Gastrocnemius medialis (tissue), 4 donors: ENCODE data around the gene ARHGAP8.

ENCODE experiments used
- POLR2A ChIP-seq, 2 donors: fragments of 450-650 bp; IDR thresholded peaks; one replicate each; pipeline ENCODE4 v1.6.1; 2017; ENCODE audit warnings: antibody characterized with exemption in 2 of 2, mild to moderate bottlenecking in 2 of 2, moderate library complexity in 2 of 2
- TF ChIP-seq, protein P1 (sequence below), 5 experiments: fragments of 450-650 bp in 3 of 5; fragments of 200-600 bp in 2 of 5; sonication (generic) in 2 of 5; IDR thresholded peaks in 4 of 5; conservative IDR thresholded peaks in 1 of 5; 1 replicate in 4 of 5; 2 replicates in 1 of 5; pipeline ENCODE4 v1.5.1; 2016 to 2019; ENCODE audit warnings: antibody characterized with exemption in 5 of 5, mild to moderate bottlenecking in 3 of 5, moderate library complexity in 3 of 5

DNA sequence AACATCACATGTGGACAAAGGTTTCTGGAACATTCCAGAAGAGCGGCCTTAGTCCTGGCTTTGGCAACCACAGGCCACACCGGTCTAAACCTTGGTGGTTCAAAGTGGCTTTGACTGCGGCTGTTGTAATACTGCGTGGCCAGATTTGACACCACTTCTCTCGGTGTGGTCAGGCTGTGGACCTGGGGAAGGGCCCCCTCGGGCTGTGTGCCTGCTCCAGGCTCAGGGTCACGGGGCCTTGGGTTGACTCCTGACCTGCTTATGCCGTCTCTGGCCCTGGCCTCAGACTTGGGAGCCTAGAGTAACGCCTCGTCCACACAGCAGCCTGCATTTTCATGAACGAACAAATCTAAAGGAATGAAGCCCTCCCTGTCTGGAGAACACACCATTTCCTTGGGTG is 139.4 kb downstream of the ARHGAP8 start:
- TF ChIP-seq, protein P1, sequence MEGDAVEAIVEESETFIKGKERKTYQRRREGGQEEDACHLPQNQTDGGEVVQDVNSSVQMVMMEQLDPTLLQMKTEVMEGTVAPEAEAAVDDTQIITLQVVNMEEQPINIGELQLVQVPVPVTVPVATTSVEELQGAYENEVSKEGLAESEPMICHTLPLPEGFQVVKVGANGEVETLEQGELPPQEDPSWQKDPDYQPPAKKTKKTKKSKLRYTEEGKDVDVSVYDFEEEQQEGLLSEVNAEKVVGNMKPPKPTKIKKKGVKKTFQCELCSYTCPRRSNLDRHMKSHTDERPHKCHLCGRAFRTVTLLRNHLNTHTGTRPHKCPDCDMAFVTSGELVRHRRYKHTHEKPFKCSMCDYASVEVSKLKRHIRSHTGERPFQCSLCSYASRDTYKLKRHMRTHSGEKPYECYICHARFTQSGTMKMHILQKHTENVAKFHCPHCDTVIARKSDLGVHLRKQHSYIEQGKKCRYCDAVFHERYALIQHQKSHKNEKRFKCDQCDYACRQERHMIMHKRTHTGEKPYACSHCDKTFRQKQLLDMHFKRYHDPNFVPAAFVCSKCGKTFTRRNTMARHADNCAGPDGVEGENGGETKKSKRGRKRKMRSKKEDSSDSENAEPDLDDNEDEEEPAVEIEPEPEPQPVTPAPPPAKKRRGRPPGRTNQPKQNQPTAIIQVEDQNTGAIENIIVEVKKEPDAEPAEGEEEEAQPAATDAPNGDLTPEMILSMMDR (IDR thresholded peaks at IDR 0.05 in 4 of 5, conservative IDR thresholded peaks at IDR 0.05 in 1 of 5), result no peak
- TF ChIP-seq POLR2A (IDR thresholded peaks at IDR 0.05), result no peak
